Frontal cortex (tissue), 4 donors: Measurements from ENCODE around the gene JMY. TPM values are rescaled to one million over a fixed set of nuclear protein-coding genes. Genes with fewer than 3 reads are reported as not detected.
A peak's percentile ranks its signal among the peaks of the same experiment; 100 is the strongest.

Experiments
- DNase-seq, 2 donors: peaks; one replicate each; pipeline ENCODE4 v3.0.0; 2012; ENCODE audit warnings: low spot score in 2 of 2
- FAIRE-seq: peaks from 2 replicates; lab custom pipeline; 2012; peaks lifted over from hg19 to GRCh38; lab: Jason Lieb, UNC
- total RNA-seq: library from RNA; depleted of rRNA; stranded (reverse); fragments of >200 nt; gene quantifications from one replicate; pipeline ENCODE4 v1.2.3, GENCODE V29; 2014
- donor health status: control.
- donor health status: control.
- donor health status: control.

The JMY gene, protein sequence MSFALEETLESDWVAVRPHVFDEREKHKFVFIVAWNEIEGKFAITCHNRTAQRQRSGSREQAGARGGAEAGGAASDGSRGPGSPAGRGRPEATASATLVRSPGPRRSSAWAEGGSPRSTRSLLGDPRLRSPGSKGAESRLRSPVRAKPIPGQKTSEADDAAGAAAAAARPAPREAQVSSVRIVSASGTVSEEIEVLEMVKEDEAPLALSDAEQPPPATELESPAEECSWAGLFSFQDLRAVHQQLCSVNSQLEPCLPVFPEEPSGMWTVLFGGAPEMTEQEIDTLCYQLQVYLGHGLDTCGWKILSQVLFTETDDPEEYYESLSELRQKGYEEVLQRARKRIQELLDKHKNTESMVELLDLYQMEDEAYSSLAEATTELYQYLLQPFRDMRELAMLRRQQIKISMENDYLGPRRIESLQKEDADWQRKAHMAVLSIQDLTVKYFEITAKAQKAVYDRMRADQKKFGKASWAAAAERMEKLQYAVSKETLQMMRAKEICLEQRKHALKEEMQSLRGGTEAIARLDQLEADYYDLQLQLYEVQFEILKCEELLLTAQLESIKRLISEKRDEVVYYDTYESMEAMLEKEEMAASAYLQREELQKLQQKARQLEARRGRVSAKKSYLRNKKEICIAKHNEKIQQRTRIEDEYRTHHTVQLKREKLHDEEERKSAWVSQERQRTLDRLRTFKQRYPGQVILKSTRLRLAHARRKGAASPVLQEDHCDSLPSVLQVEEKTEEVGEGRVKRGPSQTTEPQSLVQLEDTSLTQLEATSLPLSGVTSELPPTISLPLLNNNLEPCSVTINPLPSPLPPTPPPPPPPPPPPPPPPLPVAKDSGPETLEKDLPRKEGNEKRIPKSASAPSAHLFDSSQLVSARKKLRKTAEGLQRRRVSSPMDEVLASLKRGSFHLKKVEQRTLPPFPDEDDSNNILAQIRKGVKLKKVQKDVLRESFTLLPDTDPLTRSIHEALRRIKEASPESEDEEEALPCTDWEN
- 39.9 TPM for total RNA-seq

DNA sequence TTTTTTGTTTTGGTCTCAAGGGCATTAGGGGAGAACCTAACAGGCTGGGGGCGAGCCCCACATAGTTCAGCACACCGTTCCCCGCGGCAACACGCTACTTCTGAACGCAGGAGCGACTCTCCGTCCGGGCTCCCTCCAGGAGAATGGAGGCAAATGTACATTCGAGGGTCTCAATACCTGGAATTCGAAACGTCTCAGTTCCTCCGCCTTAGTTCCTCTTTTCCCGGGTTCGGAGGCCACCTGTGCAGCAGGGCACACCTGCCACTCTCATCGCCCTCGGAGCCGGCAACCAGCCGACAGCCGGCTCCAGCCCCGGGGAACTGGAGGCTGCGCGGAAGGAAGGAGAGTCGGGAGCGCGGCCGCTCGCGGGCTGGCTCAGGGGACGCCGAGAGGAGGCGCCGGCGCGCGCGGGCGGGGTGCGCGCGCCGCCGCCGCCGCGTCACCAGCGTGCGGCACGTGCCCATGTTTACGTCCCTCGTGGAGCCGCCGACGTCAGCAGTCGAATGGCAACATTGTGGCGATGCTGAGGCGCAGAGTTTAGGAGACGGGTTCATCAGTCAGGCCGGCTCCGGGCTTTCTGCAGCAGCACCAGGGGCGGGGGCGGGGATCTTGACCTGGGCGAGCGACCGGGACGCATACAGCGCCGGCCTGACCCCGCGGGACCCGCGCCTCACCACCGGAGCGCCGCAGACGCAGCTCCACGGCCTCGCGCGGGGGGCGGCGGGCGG is at the start of gene JMY:
Gene JMY, plus strand, starts transcription at position 498 of the 728 bp plus-strand sequence. CDS start 520 bp downstream, outside the sequence.
- DNase-seq (peak; percentile 93 to 95), FAIRE-seq (no peak)

DNA sequence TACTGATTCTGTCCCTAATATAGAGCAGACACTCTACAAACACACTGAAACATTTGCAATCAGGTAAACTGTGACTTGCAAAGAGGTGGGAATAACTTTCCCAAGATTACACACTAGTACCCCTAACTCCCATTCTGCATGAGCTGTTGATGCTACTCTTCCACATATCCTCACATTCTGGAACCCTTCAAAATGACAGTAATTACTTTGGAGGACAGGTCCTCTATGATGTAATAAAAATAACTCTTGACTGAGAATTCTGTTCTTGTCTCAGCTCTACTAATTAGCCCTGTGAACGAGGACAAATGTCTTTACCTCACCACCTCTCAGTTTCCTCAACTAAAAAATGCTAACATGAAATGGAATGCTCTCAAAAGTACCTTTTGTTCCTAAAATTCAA is 49.5 kb upstream of the JMY start:
- DNase-seq = no peak
- no peak for FAIRE-seq

DNA sequence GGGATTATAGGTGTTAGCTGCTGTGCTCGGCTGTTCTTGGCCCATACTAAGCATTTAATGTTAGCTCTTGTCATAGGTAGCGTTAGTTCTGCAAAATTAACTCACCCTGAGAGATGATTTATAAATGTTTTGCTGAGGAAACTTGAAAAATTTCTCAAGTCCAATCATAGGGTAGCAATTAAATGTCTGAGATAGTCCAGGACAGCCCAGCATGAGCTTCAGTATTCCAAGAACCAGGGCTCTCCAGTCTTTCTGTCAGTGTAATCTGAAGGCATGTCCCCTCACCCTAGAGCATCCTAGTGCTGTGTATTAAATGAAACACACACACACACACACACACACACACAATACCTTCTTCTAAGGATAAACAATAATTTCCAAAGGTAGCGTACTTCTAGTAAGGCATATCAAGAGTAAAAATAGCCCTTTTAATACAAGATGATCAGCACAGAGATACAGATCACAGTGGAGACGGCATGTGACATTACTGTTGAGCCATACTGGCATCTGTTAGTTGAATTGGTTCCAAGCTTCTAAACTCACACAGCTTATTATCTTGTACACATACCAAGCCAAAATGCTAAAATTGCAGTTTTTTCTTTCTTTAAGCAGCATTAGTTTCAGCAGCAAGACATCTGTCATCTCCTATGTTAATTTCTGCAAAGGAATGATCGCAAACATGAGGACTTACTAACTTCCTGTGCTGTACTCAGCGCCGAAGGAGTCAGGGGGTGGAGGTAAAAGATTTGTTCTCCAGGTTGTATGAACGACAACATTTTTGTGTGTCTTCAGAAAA is 46.3 kb upstream of the JMY start:
- DNase-seq (no peak), FAIRE-seq (no peak)

DNA sequence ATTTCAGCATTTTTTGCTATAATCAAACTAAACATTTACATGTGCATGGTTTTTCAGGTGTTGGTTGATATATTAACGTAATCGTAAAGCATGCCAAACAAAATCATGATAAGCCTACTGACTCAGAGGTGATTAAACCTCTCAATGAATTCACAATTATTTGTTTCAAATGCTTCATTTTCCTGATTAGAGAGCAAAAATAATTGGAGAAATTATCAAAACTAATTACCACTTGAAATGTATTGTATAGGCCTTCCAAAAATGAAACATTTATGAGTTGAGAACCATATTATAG is 45.7 kb upstream of the JMY start:
- DNase-seq (no peak), FAIRE-seq (no peak)

DNA sequence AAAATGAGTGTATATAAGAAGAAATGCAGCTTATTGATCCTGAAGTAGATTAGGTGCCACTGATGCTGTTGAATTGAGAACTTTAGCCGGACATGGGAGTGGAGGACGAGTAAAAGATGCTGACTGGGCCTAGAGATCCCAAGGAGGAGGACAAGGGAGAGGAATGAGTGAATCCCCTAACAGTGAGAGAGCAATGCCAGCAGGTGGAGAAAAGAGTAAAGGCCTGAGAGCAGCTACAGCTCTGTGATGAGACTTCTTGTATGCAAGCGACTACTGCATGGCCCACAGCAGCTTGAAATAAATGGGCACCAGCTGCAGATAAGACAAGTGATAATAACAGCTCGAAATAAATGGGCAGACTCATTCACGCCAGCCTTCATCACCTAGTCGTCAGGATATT is 44.5 kb upstream of the JMY start:
- no peak for DNase-seq
- no peak for FAIRE-seq

DNA sequence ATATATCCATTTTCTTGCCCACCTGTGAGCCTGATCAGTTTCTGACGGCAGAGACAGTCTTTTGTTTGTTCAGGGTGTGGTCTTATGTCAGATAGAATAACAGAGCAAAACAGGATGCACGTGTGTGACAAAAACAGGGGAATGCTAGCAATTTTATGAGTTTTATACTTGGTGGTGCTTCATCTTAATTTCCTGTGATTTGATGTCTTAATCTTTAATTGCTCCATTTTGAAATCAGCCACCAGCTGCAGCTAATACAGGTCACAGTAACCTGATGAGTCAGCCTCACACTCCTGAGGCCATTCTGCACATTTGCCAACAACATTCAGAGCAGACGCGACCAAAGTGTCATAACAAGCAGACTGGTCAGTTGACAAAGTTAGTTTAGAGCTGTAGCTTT is 42.3 kb upstream of the JMY start:
- DNase-seq (no peak), FAIRE-seq (no peak)

DNA sequence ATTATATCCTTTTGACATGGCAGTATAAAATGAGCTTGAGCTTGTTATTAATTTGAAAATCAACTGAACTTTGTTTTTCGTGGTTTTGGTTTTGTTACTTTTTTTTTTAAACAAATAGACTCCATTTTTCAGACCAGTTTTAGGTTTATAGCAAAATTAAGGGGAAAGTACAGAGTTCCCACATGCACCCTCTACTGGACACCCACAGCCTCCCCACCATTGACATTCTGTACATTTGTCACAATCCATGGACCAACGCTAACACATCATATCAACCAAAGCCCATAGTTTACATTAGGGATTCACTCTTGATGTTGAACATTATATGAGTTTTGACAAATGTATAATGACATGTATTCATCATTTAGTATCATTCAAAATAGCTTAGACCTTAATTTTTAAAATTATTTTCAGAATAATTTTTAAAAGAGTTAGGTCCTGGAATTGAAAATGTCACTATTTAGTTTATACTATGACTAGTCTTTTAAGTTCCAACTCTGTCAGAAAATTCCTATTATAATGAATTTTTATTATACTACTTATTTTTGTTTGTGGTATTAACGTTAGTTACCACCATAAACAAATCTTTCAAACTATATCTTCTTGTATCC is 35.3 kb upstream of the JMY start:
- FAIRE-seq (peak; percentile 62), DNase-seq (no peak)

DNA sequence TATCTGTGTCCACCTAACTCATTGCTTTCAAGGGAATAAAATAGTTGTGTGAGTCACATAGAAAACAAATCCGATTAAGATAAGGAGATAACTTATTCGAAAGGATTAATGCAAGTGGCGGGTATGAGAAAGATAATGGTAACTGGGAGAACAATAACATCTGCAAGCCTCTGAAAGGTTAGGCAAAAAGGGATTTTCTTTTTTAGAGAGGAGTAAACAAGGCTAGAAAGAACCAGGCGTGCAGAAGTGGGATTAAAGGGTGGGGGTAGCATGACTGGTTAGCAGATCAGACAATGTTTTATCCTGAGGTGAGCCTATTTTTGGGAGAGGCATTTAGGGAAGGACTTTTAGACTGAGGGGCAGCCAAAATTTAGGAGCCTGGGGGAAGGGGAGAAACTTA is 34.7 kb upstream of the JMY start:
- FAIRE-seq = no peak
- no peak for DNase-seq

DNA sequence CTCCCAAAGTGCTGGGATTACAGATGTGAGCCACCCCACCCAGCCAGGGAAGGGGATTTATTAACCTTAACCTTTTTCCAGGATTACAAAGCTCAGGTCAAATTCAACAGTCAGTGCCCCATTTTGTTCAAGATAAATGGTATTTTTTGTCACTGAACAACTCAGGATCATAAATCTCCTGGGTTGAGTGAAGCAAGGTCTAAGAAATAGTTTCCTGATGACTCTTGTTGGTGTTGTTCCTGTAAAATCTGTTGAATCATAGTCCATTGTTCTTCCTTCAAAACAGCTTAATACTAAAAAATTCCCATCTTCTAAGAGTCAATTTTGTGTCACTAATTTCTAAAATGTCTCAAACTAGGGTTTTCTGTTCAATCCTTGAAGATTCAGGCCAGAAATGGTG is 33.9 kb upstream of the JMY start:
- FAIRE-seq (no peak), DNase-seq (no peak)

DNA sequence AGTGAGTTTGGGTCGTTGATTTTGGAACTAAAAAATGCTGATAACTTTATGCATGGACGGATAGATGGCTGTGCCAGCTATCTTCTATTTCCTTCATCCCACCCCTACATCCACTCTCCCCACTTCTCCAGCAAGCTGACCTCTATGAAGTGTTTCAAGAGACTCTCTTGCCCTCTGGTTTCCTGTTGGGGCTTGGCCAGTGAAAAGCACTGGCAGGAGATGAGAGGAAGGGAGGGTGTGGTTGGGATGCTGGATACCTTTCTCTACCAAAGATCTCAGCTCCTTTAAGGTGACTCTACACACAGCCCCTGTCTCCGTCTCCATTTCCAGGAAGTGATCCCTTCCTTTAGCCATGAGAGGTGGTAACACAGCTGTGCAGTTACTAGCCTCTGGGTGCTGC is 30.0 kb upstream of the JMY start:
- FAIRE-seq (no peak), DNase-seq (no peak)

DNA sequence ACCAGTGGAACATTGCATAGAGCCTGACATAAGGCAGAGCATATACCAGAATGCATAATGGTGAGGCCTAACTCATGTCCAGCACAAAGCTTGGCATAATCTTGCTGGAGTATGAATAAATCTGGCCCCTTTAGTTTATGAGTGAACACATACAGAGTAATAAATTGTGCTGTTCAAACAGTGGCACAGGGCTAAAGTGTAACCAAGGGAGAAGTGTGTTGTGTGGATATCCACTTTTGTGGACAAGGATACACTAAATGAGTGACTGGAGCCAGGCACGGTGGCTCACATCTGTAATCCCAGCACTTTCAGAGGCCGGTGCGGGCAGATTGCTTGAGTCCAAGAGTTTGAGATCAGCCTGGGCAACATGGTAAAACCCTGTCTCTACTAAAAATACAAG is 29.4 kb upstream of the JMY start:
- FAIRE-seq (no peak), DNase-seq (no peak)

DNA sequence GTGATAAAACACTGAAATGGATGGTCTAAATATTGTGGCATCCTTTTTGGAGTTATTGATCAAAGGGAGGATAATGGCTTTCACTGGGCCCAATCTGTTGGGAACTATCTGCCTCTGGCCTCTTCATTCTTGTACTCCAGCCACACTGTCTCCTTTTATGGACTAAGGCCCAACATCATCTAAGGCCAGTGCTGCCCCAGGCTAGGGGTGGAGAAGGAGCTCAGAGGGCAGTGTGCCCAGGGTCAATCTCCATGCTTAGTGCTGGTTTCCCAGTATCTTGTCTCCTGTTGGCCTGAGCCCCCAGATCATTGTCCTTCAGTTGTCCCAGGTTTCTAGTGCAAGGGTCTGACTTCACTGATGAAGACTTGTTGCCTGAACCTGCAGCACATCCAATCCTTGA is 26.4 kb upstream of the JMY start:
- no peak for FAIRE-seq
- DNase-seq = no peak

DNA sequence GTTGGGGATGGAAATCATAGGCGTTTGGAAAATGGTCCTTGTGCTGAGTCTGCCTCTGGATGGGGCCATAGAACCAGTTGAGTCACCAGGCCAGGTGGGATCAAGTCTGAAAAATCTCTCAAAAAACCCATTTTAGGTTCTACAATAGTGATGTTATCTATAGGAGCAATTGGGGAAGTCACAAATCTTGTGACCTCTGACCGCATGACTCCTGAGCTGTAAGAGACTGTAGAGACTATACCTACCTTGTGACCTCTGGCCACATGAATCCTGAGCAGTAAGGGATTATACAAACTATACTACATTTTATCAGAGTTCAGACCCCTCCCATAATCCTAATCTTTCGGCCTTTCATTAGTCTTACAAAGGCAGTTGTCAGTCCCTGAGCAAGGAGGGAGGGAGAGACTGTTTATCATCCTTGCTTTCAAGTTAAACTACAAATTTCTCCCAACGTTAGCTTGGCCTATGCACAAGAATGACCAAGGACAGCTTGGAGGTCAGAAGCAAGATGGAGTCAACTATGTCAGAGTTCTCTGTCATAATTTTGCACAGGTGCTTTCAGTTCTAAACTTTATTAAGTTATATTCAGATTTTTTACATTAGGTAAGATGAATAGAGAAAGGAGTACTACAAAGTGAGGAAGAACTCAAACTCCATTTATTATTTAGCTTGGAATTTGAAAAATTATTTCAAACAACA is 11.5 kb upstream of the JMY start:
- FAIRE-seq (no peak), DNase-seq (no peak)

DNA sequence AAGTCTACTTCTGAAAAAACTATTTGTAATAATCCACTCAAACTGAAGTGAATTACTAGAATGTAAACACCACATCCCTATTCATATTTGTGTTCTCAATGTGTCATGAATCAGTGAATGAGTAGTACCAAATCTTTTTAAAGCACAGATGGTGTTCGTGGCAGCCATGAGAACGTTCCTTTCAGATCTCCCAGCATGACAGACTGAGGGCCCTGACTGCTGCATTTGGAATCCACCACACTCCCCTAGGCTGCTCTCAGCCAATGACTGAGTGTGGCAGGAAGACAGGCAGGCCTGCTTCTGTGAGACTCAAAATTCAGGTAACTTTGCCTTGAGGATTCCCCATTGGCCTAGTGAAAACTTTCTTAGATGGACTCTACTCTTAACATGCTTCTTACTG is 10.9 kb upstream of the JMY start:
- DNase-seq (no peak), FAIRE-seq (no peak)

DNA sequence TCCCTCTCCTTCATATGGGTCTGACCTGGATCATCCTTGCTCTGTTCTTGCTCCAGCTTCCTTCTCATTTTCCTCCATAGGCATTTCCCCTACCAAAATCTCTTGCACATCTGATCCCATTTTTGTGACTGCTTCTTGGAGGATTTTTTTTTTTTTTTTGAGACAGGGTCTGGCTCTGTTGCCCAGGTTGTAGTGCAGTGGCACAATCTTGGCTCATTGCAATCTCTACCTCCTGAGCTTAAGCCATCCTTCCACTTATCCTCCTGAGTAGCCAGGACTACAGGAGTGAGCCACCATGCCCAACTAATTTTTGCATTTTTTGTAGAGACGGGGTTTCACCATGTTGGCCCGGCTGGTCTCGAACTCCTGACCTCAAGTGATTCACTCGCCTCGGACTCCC is 10.5 kb upstream of the JMY start:
- no peak for FAIRE-seq

DNA sequence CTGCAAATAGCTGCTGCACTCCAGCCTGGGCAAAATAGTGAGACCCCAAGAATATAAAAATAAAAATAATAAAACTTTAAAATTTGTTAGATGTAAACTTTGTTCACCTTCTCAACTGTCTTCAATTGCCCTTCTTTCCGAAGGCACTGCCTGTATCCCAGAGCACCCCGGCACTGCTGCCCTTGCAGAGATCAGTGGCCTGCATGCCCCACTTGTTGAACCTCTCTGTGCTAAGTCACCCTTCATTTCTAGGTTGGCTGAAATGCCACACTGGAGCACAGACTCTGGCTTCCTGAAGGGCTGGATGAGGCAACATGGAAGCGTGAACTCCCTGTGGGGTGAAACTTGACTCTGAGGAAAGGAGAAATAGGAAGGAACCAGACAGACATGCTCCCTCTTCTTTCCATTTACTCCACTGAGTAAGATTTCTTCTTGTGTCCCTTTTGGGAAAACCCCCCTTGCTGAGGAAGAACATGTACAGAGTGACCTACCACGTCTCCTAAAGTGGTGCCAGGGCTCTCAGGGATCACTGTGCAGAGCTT is 8.4 kb upstream of the JMY start:
- FAIRE-seq (no peak), DNase-seq (no peak)

More for the DNA sequence above, 10.5 kb upstream of the JMY start:
- no peak for DNase-seq

DNA sequence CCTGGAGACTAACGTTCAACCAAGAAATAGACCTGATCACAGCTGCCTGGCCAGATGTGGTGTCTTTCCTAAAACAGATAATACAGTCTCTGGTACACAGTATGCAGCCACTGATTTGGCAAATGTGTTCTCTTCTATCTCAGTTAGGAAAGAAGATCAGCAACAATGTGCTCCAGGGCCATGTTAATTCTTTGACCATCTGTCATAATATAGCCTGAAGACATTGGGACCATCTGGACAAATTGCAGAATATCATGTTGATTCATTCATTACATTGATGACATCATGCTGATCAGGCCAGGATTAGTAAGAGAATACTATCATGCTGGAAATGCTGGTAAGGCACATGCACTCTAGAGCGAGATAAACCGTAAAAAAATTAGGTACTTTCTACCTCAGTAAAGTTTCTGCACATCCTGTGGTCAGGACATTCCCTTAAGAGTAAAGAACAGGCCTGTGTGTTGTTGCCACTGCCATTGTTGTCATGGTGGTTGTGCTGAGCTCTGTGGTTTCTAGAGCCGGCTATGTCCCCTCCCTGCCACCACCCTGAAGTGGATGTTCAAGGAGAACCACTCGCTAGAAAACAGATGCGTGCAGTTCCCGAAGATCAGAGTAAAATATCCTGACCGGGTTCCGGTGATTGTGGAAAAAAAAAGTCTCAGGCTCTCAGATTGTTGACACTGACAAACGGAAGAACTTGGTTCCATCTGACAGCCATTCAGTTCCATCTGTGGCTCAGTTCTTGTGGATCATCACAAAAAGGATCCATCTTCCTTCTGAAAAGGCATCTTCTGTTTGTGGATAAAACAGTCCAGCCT is 6.4 kb upstream of the JMY start:
- DNase-seq = no peak
- no peak for FAIRE-seq

DNA sequence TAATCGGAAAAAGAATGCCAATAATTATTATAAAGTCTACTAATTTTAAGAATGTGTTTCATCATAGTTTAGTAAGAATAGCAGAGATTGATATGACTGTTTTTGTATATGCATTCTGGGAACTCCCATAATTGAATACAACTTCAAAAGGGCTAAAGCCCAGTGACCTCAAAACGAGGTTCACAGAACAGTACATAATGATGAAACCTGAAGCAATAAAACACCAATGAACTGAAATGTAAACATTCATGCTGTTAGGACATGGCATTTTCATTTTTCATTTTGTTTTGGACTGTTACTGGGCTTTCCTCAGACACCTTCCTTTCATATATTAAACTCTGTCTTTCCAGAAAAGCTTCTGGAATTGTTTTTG is 684 bp upstream of the JMY start:
- DNase-seq = no peak
- no peak for FAIRE-seq
